Trophoblast cell (in vitro differentiated cells and primary cell): Measurements from ENCODE around the gene TGIF2.

ENCODE experiments used
- DNase-seq, 2 donors: peaks; one replicate each; pipeline ENCODE4 v3.0.0-alpha.2; 2016
- H2AFZ ChIP-seq: 2 replicates; pipeline ENCODE4 v1.6.1; 2013; ENCODE audit warnings: low read length, moderate library complexity, mild to moderate bottlenecking; ENCODE audit not compliant: insufficient read depth, poor library complexity
- H2AK5ac ChIP-seq: 2 replicates; pipeline ENCODE4 v1.6.1; 2013; ENCODE audit warnings: mild to moderate bottlenecking, low read length
- H2BK120ac ChIP-seq: 2 replicates; pipeline ENCODE4 v1.6.1; 2013; ENCODE audit warnings: low read length, mild to moderate bottlenecking, moderate library complexity; ENCODE audit not compliant: insufficient read depth, poor library complexity
- H2BK12ac ChIP-seq: 2 replicates; pipeline ENCODE4 v1.6.1; 2013; ENCODE audit warnings: mild to moderate bottlenecking, low read length, moderate library complexity
- H2BK5ac ChIP-seq: 2 replicates; pipeline ENCODE4 v1.6.1; 2013; ENCODE audit warnings: low read length, low read depth, moderate library complexity, mild to moderate bottlenecking; ENCODE audit not compliant: poor library complexity
- H3K14ac ChIP-seq: 2 replicates; pipeline ENCODE4 v1.6.1; 2013; ENCODE audit warnings: mild to moderate bottlenecking, low read length
- H3K18ac ChIP-seq: 2 replicates; pipeline ENCODE4 v1.6.1; 2013; ENCODE audit warnings: mild to moderate bottlenecking, low read length
- H3K23ac ChIP-seq: 2 replicates; pipeline ENCODE4 v1.6.1; 2013; ENCODE audit warnings: low read length
- H3K27ac ChIP-seq: 2 replicates; pipeline ENCODE4 v1.5.1; 2013; ENCODE audit warnings: low read depth, mild to moderate bottlenecking, inconsistent platforms, low read length, moderate library complexity
- H3K27me3 ChIP-seq: 2 replicates; pipeline ENCODE4 v1.6.1; 2013; ENCODE audit warnings: inconsistent platforms, mild to moderate bottlenecking, low read length, moderate library complexity; ENCODE audit not compliant: insufficient read depth
- H3K36me3 ChIP-seq, 2 experiments: 1 replicate in 1 of 2; 2 replicates in 1 of 2; pipeline ENCODE4 v1.6.1; 2013; ENCODE audit warnings: low read length in 2 of 2, mild to moderate bottlenecking in 2 of 2, moderate library complexity in 1 of 2; ENCODE audit not compliant: insufficient read depth in 2 of 2, control insufficient read depth in 1 of 2
- H3K4ac ChIP-seq: 2 replicates; pipeline ENCODE4 v1.6.1; 2013; ENCODE audit warnings: low read depth, mild to moderate bottlenecking, low read length, moderate library complexity
- H3K4me1 ChIP-seq, 2 experiments: 1 replicate in 1 of 2; 2 replicates in 1 of 2; pipeline ENCODE4 v1.6.1; 2013; ENCODE audit warnings: low read length in 2 of 2, mild to moderate bottlenecking in 2 of 2, moderate library complexity in 1 of 2; ENCODE audit not compliant: insufficient read depth in 2 of 2, control insufficient read depth in 1 of 2
- H3K4me2 ChIP-seq: 2 replicates; pipeline ENCODE4 v1.6.1; 2013; ENCODE audit warnings: inconsistent platforms, mild to moderate bottlenecking, low read length, moderate library complexity
- H3K4me3 ChIP-seq: 2 replicates; pipeline ENCODE4 v1.5.1; 2013; ENCODE audit warnings: mild to moderate bottlenecking, low read depth, low read length, inconsistent platforms
- H3K79me1 ChIP-seq: one replicate; pipeline ENCODE4 v1.6.1; 2013; ENCODE audit warnings: low read length
- H3K79me2 ChIP-seq: 2 replicates; pipeline ENCODE4 v1.6.1; 2013; ENCODE audit warnings: low read length, mild to moderate bottlenecking; ENCODE audit not compliant: control insufficient read depth, insufficient read depth, poor library complexity
- H3K9ac ChIP-seq: 2 replicates; pipeline ENCODE4 v1.6.1; 2013; ENCODE audit warnings: mild to moderate bottlenecking, low read length
- H3K9me3 ChIP-seq: 2 replicates; pipeline ENCODE4 v1.6.1; 2013; ENCODE audit warnings: low read depth, mild to moderate bottlenecking, control low read depth, inconsistent platforms, low read length; ENCODE audit not compliant: insufficient read depth
- H4K12ac ChIP-seq: 2 replicates; pipeline ENCODE4 v1.6.1; 2013; ENCODE audit warnings: low read depth, mild to moderate bottlenecking, low read length, moderate library complexity
- H4K8ac ChIP-seq: 2 replicates; pipeline ENCODE4 v1.6.1; 2013; ENCODE audit warnings: low read depth, mild to moderate bottlenecking, low read length, moderate library complexity
- H4K91ac ChIP-seq: one replicate; pipeline ENCODE4 v1.6.1; 2013; ENCODE audit warnings: low read depth, mild to moderate bottlenecking, low read length, moderate library complexity
- WGBS: extraction: QIAGEN DNeasy Blood & Tissue Kit; methylation state at CpG from one replicate; pipeline ENCODE4 v1.1.7; 2013; ENCODE audit warnings: missing lambda C conversion rate; ENCODE audit not compliant: insufficient read length, insufficient coverage; ENCODE audit errors: extremely low coverage; 5-methylcytosine and 5-hydroxymethylcytosine counted together

Gene TGIF2

GRCh38 chr20:36573798-36574365, 485 bp downstream of the TGIF2 start:
- H2AK5ac ChIP-seq = peak overlapping the region; percentile 64

GRCh38 chr20:36574366-36575135, 1.2 kb downstream of the TGIF2 start:
- H2BK12ac ChIP-seq = peak overlapping the region; percentile 61
- H3K9ac ChIP-seq = peak overlapping the region; percentile 88
- peak overlapping the region; percentile 82 for H2AK5ac ChIP-seq
- peak overlapping the region; percentile 87 for H3K4me2 ChIP-seq
- H3K4me3 ChIP-seq = peak overlapping the region; percentile 88
- no CpG with 5 or more reads among the region's 69 CpGs for WGBS
- peak overlapping the region; percentile 83 for H2AFZ ChIP-seq
- H3K9me3 ChIP-seq = no peaks in the 10 kb centered on the region
- H4K12ac ChIP-seq = peak overlapping the region; percentile 83
- no peaks in the 10 kb centered on the region for H3K27me3 ChIP-seq
- H4K91ac ChIP-seq = peak overlapping the region; percentile 93
- peak overlapping the region; percentile 62 for H2BK120ac ChIP-seq
- peak; percentile 67 to 80 for DNase-seq
- H3K79me1 ChIP-seq = peaks cover 24% of the 10 kb centered on the region
- H3K4ac ChIP-seq = peak overlapping the region; percentile 94
- H3K27ac ChIP-seq = peak overlapping the region; percentile 48
- peak overlapping the region; percentile 97 for H3K14ac ChIP-seq
- peak overlapping the region; percentile 83 for H3K18ac ChIP-seq
- peak overlapping the region; percentile 86 for H2BK5ac ChIP-seq
- peaks cover 21 to 24% of the 10 kb centered on the region in 2 experiments for H3K4me1 ChIP-seq
- peaks cover 18% of the 10 kb centered on the region for H3K79me2 ChIP-seq
- H3K23ac ChIP-seq = no peak overlapping the region
- peak overlapping the region; percentile 76 for H4K8ac ChIP-seq
- H3K36me3 ChIP-seq = peaks cover 9% of the 10 kb centered on the region in 2 experiments

More at GRCh38 chr20:36573798-36574365, 485 bp downstream of the TGIF2 start:
- H2BK120ac ChIP-seq = peak overlapping the region; percentile 75
- peaks cover 24% of the 10 kb centered on the region for H3K79me1 ChIP-seq
- H4K91ac ChIP-seq = peak overlapping the region; percentile 93
- peak overlapping the region; percentile 94 for H3K4ac ChIP-seq
- H4K12ac ChIP-seq = peak overlapping the region; percentile 76
- peak overlapping the region; percentile 88 for H3K9ac ChIP-seq
- H2AFZ ChIP-seq = peak overlapping the region; percentile 70
- peak overlapping the region; percentile 88 for H3K4me3 ChIP-seq
- H3K36me3 ChIP-seq = peaks cover 4 to 6% of the 10 kb centered on the region in 2 experiments
- no peak overlapping the region for H3K23ac ChIP-seq
- peaks cover 18% of the 10 kb centered on the region for H3K79me2 ChIP-seq
- peaks cover 21 to 25% of the 10 kb centered on the region in 2 experiments for H3K4me1 ChIP-seq
- peak overlapping the region; percentile 52 for H3K27ac ChIP-seq
- peak overlapping the region; percentile 87 for H3K4me2 ChIP-seq
- no peak for DNase-seq
- peak overlapping the region; percentile 86 for H2BK5ac ChIP-seq
- peak overlapping the region; percentile 90 for H3K18ac ChIP-seq
- H4K8ac ChIP-seq = peak overlapping the region; percentile 75
- WGBS = no CpG with 5 or more reads among the region's 53 CpGs
- peak overlapping the region; percentile 29 for H2BK12ac ChIP-seq
- no peaks in the 10 kb centered on the region for H3K9me3 ChIP-seq
- H3K14ac ChIP-seq = peak overlapping the region; percentile 88
- no peaks in the 10 kb centered on the region for H3K27me3 ChIP-seq

- Histone ChIP-seq H3K36me3 (peaks cover 18 to 21% of the 10 kb centered on the region in 2 experiments), H3K23ac (no peak overlapping the region), H2BK120ac (no peak overlapping the region), H4K8ac (no peak overlapping the region), H2BK5ac (no peak overlapping the region), H3K14ac (no peak overlapping the region), H3K27ac (no peak overlapping the region), H3K4me1 (peaks cover 21% of the 10 kb centered on the region in 2 experiments), H3K18ac (no peak overlapping the region), H2AFZ (no peak overlapping the region), H3K9me3 (no peaks in the 10 kb centered on the region), H3K79me2 (peaks cover 18% of the 10 kb centered on the region), H4K12ac (no peak overlapping the region), H2BK12ac (no peak overlapping the region), H3K79me1 (peaks cover 24% of the 10 kb centered on the region), H2AK5ac (no peak overlapping the region), H3K4me2 (no peak overlapping the region), H3K9ac (no peak overlapping the region), H3K4me3 (no peak overlapping the region), H3K4ac (no peak overlapping the region), H4K91ac (no peak overlapping the region), H3K27me3 (no peaks in the 10 kb centered on the region)
- no peak for DNase-seq
- WGBS = no CpG with 5 or more reads among the region's 1 CpG
Observed at GRCh38 chr20:36576081-36576445, 2.7 kb downstream of the TGIF2 start.

GRCh38 chr20:36578356-36579041, 5.1 kb downstream of the TGIF2 start:
- Histone ChIP-seq H2AK5ac (no peak overlapping the region), H4K12ac (no peak overlapping the region), H3K9me3 (no peaks in the 10 kb centered on the region), H3K4ac (no peak overlapping the region), H3K4me3 (no peak overlapping the region), H4K8ac (no peak overlapping the region), H2AFZ (no peak overlapping the region), H3K79me1 (peaks cover 11% of the 10 kb centered on the region), H4K91ac (no peak overlapping the region), H3K9ac (no peak overlapping the region), H3K23ac (no peak overlapping the region), H3K36me3 (peaks cover 25 to 31% of the 10 kb centered on the region in 2 experiments), H3K27me3 (no peaks in the 10 kb centered on the region), H3K4me1 (peaks cover 8 to 9% of the 10 kb centered on the region in 2 experiments), H3K18ac (no peak overlapping the region), H2BK5ac (no peak overlapping the region), H2BK12ac (no peak overlapping the region), H3K14ac (no peak overlapping the region), H3K4me2 (no peak overlapping the region), H3K79me2 (peaks cover 15% of the 10 kb centered on the region), H2BK120ac (no peak overlapping the region), H3K27ac (no peak overlapping the region)
- DNase-seq = no peak
- WGBS = no CpG with 5 or more reads among the region's 15 CpGs
